Activated B cell treated with CpG ODN at 0.5 μM for 24 hours (primary cell): ENCODE data around the gene DLG3. TPM values are rescaled to one million over a fixed set of nuclear protein-coding genes. Genes with fewer than 3 reads are reported as not detected.

Source experiments
- ATAC-seq: fragments of 200-7000 bp; cut with Tn5 transposase; one replicate; pipeline ENCODE4 v1.10.0; 2021; ENCODE audit warnings: low read depth, mild to moderate bottlenecking, moderate library complexity
- CTCF ChIA-PET: fragments of 350-600 bp; sonication (Branson Sonifier 250); formaldehyde crosslinking; loops from one replicate; lab custom pipeline; 2021; ENCODE audit warnings: antibody characterized with exemption; lab: Charles Lee
- POLR2A ChIA-PET: fragments of 350-600 bp; sonication (Branson Sonifier 250); formaldehyde crosslinking; loops from one replicate; lab custom pipeline; 2021; ENCODE audit warnings: antibody characterized with exemption; lab: Charles Lee
- DNase-seq: peaks from one replicate; pipeline ENCODE4 v3.0.0; 2022
- H3K27ac Mint-ChIP-seq: one replicate; pipeline ENCODE4 v1.8.0; 2020; ENCODE audit warnings: mixed read lengths
- H3K27me3 Mint-ChIP-seq: one replicate; pipeline ENCODE4 v1.8.0; 2021; ENCODE audit warnings: mixed read lengths
- H3K36me3 Mint-ChIP-seq: one replicate; pipeline ENCODE4 v1.8.0; 2021; ENCODE audit warnings: low read depth, mixed read lengths
- H3K4me1 Mint-ChIP-seq: one replicate; pipeline ENCODE4 v1.8.0; 2021; ENCODE audit warnings: mixed read lengths
- H3K4me3 Mint-ChIP-seq: one replicate; pipeline ENCODE4 v1.8.0; 2020; ENCODE audit warnings: mild to moderate bottlenecking, mixed read lengths
- H3K9me3 Mint-ChIP-seq: one replicate; pipeline ENCODE4 v1.8.0; 2020; ENCODE audit warnings: mixed read lengths
- intact Hi-C: fragments of 100-400 bp; cut with micrococcal nuclease; formaldehyde crosslinking; loops from one replicate; pipeline ENCODE4 v1.15.1; 2024
- total RNA-seq: library from RNA; stranded (reverse); gene quantifications from 2 replicates; pipeline ENCODE4 v1.2.3, GENCODE V29; 2022
- TF ChIP-seq, protein P1 (sequence below): fragments of 200-600 bp; IDR thresholded peaks from one replicate; pipeline ENCODE4 v1.8.0; 2022; ENCODE audit warnings: antibody characterized with exemption, mild to moderate bottlenecking

Gene DLG3
- total RNA-seq, 1 donor from 2014 or later, result 2.4 TPM

DNA sequence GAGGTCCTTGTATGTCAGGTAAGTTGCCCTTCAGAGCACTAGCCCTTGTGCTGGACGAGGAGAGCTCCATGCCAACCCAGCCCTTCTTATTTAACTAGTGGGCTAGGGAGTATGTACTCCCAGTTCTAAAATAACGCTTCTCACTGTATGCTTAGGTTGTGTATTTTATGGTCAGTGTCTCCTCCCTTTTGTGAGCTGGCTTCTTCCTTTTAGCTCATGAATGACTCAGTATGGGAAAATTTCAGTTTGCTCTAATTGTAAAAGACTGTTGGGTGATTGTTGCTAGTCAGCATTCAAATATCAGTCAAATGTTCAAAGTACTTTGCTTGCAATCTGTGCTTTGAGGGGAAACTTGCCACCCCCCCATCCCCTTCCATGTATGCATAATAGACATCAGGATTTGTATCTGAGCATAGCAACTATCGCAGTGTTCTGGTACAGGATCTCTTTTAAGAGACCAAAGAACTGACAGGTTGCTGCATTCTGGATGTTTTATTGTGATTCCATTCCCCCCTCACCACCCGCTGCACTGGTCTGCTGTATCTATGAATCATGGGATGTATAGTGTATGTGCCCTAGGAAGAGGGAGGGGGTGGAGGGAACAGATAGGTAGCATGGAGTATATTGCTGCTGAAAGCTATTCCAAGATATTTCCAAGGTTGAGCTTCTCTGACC lies 34.7 kb downstream of the DLG3 start:
- DNase-seq, result no peak
- ATAC-seq, result no peak
- TF ChIP-seq, protein P1, sequence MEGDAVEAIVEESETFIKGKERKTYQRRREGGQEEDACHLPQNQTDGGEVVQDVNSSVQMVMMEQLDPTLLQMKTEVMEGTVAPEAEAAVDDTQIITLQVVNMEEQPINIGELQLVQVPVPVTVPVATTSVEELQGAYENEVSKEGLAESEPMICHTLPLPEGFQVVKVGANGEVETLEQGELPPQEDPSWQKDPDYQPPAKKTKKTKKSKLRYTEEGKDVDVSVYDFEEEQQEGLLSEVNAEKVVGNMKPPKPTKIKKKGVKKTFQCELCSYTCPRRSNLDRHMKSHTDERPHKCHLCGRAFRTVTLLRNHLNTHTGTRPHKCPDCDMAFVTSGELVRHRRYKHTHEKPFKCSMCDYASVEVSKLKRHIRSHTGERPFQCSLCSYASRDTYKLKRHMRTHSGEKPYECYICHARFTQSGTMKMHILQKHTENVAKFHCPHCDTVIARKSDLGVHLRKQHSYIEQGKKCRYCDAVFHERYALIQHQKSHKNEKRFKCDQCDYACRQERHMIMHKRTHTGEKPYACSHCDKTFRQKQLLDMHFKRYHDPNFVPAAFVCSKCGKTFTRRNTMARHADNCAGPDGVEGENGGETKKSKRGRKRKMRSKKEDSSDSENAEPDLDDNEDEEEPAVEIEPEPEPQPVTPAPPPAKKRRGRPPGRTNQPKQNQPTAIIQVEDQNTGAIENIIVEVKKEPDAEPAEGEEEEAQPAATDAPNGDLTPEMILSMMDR, result no peak
- Mint-ChIP-seq H3K27ac (no peak overlapping the region), H3K9me3 (no peaks in the 10 kb centered on the region), H3K4me1 (no peaks in the 10 kb centered on the region), H3K27me3 (no peaks in the 10 kb centered on the region), H3K36me3 (peaks cover 5% of the 10 kb centered on the region), H3K4me3 (no peak overlapping the region)
- intact Hi-C loops, result no loop called here
- ChIA-PET CTCF (no interaction called here), POLR2A (no interaction called here)

DNA sequence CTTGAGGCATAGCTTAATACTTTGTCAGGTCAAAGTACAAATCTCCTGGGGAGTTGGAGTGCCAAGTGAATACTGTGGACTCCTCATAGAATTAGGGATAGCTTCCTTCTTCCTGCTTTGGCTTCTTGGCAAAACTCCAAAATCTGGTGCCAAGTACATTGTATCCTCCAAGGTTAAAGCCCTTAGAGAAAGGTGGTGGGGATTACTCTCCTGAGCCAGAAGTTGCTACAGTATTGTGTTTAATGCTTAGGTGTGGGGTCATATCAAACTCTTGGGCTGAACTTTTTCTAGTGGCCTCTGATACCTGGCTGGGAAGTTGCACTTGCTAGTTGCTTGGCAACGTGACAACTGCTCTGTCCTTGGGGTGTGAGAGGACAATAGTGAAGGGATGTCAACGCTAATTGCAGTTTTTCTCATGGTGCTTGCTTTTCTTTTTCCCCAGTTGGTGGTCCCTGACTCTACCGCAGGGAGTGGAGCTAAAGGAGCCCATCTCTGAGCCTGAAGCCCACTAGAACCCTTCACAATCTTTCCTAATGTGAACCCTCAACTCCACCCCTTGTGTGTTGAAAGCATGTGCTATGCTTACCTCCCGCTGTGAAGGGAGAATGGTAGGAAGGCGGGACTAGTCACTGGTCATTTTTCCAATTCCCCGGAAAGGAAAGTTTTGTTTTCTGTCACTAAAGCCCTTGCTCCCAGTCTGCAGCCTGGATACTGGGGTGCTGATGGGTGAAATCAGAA lies 35.5 kb downstream of the DLG3 start:
- Mint-ChIP-seq H3K27ac (no peak overlapping the region), H3K4me1 (no peaks in the 10 kb centered on the region), H3K9me3 (no peaks in the 10 kb centered on the region), H3K27me3 (no peaks in the 10 kb centered on the region), H3K36me3 (peaks cover 7% of the 10 kb centered on the region), H3K4me3 (no peak overlapping the region)
- DNase-seq, result no peak
- no peak for ATAC-seq
- intact Hi-C loops, result no loop called here
- ChIA-PET POLR2A (no interaction called here), CTCF (no interaction called here)
- TF ChIP-seq, protein P1, result no peak

DNA sequence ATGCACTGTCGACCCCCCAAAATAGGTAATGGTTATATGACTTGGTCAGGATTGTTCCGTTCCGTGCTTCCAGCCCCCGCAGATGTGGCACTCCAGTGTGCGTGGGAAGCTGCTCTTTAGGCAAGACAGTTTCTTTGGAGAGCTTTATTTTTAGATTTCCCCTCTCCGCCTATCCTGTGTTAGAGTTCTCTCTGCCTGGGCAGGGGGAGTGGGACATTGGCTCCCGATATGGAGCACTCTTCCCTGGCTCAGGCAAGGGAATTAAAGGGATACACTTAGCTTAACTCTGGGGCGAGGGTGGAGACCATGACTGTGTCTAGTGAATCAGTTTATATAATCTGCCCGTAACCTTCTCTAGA lies 36.0 kb downstream of the DLG3 start:
- ATAC-seq (no peak), DNase-seq (no peak)
- ChIA-PET POLR2A (no interaction called here), CTCF (no interaction called here)
- Mint-ChIP-seq H3K9me3 (no peaks in the 10 kb centered on the region), H3K27me3 (no peaks in the 10 kb centered on the region), H3K36me3 (peaks cover 7% of the 10 kb centered on the region), H3K4me3 (no peak overlapping the region), H3K27ac (no peak overlapping the region), H3K4me1 (no peaks in the 10 kb centered on the region)
- TF ChIP-seq, protein P1, result no peak
- intact Hi-C loops, result no loop called here

DNA sequence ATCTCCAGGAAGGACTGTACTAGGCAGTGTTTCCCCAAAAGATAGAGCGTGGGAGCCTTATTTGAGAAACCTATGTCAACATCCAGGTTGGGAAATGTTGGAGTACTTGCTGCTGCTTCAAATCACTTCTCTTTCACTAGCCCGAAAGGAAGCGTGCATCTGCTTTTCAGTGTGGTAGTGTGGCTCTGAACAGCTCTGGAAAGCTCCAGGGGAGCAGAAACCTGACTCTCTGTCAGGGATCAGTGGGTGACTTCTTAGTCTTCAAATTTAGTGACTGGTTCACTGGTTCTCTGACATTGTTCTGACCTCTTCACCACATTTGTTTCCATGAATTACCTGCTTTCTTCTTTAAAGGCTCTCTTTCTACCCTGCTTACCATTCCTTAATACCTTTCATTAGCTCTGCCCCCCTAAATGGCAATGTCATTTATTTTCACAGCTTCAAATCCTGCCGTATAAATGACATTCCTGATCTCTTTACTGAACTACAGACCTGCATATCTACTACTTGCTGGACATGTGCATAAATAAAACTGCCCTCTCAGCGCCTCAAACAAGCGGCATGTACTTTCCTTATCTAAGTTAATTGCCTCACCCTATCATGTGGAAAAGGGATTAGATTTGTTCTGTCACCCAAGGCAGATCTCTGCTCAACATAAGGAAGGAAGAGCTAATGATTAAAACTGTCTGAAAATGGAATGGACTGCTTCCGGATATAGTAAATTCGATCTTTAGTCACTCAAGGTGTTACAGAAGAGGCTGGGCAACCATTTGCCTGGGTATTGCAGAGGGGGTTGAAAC lies 37.0 kb downstream of the DLG3 start:
- DNase-seq (no peak), ATAC-seq (no peak)
- H3K36me3 Mint-ChIP-seq, result peaks cover 9% of the 10 kb centered on the region
- TF ChIP-seq, protein P1, result no peak
- intact Hi-C loops, result no loop called here
- no peak overlapping the region for H3K4me3 Mint-ChIP-seq
- ChIA-PET POLR2A (no interaction called here), CTCF (no interaction called here)
- H3K27me3 Mint-ChIP-seq, result no peaks in the 10 kb centered on the region
- H3K27ac Mint-ChIP-seq, result no peak overlapping the region
- H3K9me3 Mint-ChIP-seq, result no peaks in the 10 kb centered on the region
- H3K4me1 Mint-ChIP-seq, result no peaks in the 10 kb centered on the region

DNA sequence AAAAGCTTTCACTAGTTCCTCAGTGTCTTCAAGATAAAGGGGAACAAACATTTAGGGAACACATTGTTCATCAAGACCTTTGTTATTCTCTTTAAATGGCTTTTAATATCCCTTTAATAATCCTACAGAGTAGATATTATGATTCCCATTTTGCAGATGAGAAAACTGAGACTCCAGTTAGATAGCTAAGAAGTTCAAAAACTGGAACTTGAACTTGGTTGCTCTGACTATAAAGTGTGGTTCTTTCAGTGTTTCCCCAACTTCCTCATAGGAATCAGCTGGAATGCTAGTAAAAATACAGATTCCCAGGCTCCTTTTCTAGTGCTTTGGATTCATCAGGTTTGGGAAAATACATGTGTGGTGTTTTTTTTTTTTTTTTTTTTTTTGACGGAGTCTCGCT lies 37.7 kb downstream of the DLG3 start:
- Mint-ChIP-seq H3K4me1 (no peaks in the 10 kb centered on the region), H3K36me3 (peaks cover 12% of the 10 kb centered on the region), H3K9me3 (no peaks in the 10 kb centered on the region), H3K27ac (no peak overlapping the region), H3K27me3 (no peaks in the 10 kb centered on the region), H3K4me3 (no peak overlapping the region)
- TF ChIP-seq, protein P1, result no peak
- ATAC-seq, result no peak
- intact Hi-C loops, result no loop called here
- no peak for DNase-seq
- ChIA-PET POLR2A (no interaction called here), CTCF (no interaction called here)
